ENCODE data around the gene CYP27B1. TPM values are rescaled to one million over a fixed set of nuclear protein-coding genes. Genes with fewer than 3 reads are reported as not detected.

CYP27B1 gene
- total RNA-seq, 4 donors from 2014 or later: 0.40 to 2.5 (median 2.3) TPM; not detected in 1

DNA sequence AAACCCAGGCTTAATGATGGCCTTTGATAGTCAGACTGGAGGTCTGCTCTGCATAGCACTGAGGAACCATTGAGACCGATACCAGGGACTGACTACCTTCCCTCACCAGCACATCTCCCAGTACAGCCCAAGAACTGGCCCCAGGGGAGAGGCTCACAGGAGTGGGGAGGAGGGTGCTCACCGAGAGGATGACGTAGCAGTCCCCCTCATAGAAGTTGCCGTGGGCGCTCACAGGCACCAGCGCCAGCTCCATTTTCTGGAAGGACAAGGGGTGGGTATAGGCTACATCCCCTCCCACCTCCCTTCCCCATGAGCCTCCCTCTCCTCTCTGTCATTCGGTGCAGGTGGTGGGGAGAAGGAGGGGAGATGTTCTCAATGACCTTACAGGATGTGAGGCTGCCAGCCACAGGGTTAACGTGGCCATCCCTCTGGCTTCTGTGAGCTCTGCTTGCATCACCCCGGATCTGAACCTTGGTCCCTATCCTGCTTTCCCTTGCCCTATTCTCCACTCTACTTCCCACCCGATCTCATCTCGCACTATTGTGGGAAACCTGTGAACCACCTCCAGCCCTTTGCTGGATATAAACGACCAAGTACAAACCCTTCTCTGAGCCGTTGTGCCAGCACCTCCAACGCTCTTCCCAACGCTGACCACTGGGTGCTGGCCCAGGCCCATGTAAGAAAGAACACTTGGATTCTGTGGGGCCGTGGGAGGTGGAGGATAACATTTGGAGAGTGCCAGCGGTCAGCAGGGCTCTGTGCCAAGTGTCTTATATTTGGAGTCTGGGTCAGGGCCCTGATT, 47.3 kb upstream of the CYP27B1 start:
- in situ Hi-C loops (cut with MboI; ENCODE audit: low pct_ligation_motif_present in 1 of 4, low pct_unique_long_range_greater_than_20kb in 1 of 4, low sequenced_read_pairs in 3 of 4) (no loop called here), intact Hi-C loops (cut with DNase I; ENCODE audit: low total_unique reads) (no loop called here)
- Histone ChIP-seq H3K27me3 (no peaks in the 10 kb centered on the region), H3K27ac (no peak overlapping the region), H3K9me3 (no peaks in the 10 kb centered on the region), H3K36me3 (peaks cover 0 to 10% (median 0%) of the 10 kb centered on the region in 4 donors), H3K4me3 (no peak overlapping the region), H3K4me1 (peaks cover 17 to 34% (median 24%) of the 10 kb centered on the region in 4 donors)
- 85 to 90% methylated on average over 2 to 17 of the region's 17 CpGs for WGBS, 2 donors (ENCODE audit: low coverage in 1 of 2)
- DNase-seq: no peak
- TF ChIP-seq, protein P1, sequence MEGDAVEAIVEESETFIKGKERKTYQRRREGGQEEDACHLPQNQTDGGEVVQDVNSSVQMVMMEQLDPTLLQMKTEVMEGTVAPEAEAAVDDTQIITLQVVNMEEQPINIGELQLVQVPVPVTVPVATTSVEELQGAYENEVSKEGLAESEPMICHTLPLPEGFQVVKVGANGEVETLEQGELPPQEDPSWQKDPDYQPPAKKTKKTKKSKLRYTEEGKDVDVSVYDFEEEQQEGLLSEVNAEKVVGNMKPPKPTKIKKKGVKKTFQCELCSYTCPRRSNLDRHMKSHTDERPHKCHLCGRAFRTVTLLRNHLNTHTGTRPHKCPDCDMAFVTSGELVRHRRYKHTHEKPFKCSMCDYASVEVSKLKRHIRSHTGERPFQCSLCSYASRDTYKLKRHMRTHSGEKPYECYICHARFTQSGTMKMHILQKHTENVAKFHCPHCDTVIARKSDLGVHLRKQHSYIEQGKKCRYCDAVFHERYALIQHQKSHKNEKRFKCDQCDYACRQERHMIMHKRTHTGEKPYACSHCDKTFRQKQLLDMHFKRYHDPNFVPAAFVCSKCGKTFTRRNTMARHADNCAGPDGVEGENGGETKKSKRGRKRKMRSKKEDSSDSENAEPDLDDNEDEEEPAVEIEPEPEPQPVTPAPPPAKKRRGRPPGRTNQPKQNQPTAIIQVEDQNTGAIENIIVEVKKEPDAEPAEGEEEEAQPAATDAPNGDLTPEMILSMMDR (IDR thresholded peaks at IDR 0.05): no peak
- TF ChIP-seq POLR2AphosphoS5 (IDR thresholded peaks at IDR 0.05) (no peak), POLR2A (IDR thresholded peaks at IDR 0.05) (no peak), EP300 (IDR thresholded peaks at IDR 0.05; ENCODE audit: low read depth) (no peak)

DNA sequence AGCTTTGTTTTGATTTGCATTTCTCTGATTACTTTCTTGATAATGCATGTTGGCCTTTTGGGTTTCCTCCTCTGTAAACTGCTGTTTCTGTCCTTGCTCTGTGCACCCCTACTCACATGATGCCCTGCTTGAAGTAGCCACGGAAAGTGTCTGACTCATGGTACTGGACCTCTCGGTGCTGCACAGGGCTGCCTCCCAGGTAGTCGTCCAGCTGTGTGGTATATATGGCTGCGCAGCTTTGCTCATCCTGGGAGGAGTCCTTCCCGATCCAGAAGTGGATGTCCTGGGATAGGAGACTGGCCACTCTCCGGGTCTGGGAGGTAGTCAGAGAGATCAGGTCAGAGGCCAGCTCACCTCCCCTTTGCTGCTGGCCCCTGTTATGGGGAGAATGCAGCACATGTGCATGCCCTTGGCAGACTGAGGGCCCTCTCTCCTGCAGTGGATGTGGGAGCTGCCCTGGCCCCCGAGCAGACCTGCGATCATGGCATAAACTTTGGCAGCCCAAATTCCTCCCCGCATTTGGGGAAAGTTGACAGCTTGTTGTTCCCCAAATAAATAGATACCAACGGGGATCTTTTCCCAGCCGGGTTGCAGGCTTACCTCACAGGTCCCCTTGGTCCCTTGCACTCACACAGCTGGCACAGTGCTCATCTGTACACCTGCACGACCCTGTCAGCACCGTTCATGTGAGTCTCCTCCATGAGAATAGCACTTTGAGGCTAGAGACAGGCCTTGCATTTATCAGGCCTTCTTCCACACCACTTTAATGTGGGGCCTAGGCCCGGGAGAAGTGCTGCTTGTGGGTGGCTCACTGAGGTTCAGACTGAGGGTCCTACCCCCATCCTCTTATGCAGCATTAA, 46.5 kb upstream of the CYP27B1 start:
- no peak for DNase-seq
- in situ Hi-C loops (cut with MboI; ENCODE audit: low pct_ligation_motif_present in 1 of 4, low pct_unique_long_range_greater_than_20kb in 1 of 4, low sequenced_read_pairs in 3 of 4) (no loop called here), intact Hi-C loops (cut with DNase I; ENCODE audit: low total_unique reads) (no loop called here)
- Histone ChIP-seq H3K27ac (no peak overlapping the region), H3K4me3 (no peak overlapping the region), H3K27me3 (no peaks in the 10 kb centered on the region), H3K36me3 (peaks cover 0 to 10% (median 2%) of the 10 kb centered on the region in 4 donors), H3K4me1 (peaks cover 17 to 26% (median 21%) of the 10 kb centered on the region in 4 donors), H3K9me3 (no peaks in the 10 kb centered on the region)
- TF ChIP-seq, protein P1 (IDR thresholded peaks at IDR 0.05): no peak
- TF ChIP-seq POLR2A (IDR thresholded peaks at IDR 0.05) (no peak), POLR2AphosphoS5 (IDR thresholded peaks at IDR 0.05) (no peak), EP300 (IDR thresholded peaks at IDR 0.05; ENCODE audit: low read depth) (no peak)
- WGBS, 2 donors (ENCODE audit: low coverage in 1 of 2): 86% methylated on average over 12 of the region's 14 CpGs; no CpG with 5 or more reads in 1 of the 2 donors

DNA sequence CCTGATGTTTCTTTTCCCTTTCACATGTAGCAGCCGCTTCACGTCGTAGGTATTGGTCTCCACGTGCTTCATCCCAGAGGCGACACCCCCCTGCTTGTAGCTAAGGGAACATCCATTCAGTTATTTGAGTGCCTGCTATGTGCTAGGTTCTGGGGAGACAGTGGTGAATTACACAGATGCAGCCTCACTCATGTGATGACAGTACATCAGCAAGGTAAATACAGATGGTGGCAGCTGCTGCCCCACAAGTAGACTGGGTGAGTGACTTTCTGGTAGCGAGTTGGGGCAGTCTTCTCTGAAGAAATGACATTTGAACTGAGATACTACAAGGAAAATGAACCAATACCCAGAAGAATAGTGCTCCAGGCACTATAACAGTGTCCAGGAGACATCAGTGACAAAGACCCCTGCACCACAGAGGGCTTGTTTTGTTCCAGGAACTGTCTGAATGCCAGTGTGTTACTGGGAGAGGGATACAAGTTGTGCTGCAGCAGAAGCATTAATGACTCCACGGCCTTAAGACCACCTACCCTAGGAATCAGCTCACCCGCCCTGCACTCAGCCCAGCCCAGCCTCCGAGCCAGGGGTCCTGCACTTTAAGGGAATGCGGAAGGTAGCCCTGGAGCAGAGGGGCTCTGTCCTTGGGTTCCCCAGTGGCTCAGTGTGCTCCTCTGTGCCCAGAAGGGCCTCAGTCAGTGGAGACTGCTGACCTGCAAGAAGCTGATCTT, 44.3 kb upstream of the CYP27B1 start:
- no peaks in the 10 kb centered on the region for H3K9me3 ChIP-seq
- TF ChIP-seq POLR2AphosphoS5 (IDR thresholded peaks at IDR 0.05) (no peak), EP300 (IDR thresholded peaks at IDR 0.05; ENCODE audit: low read depth) (no peak), POLR2A (IDR thresholded peaks at IDR 0.05) (no peak)
- TF ChIP-seq, protein P1 (IDR thresholded peaks at IDR 0.05): no peak
- H3K27me3 ChIP-seq: no peaks in the 10 kb centered on the region
- H3K27ac ChIP-seq: no peak overlapping the region
- 93% methylated on average over 10 of the region's 10 CpGs; no CpG with 5 or more reads in 1 of the 2 donors for WGBS, 2 donors (ENCODE audit: low coverage in 1 of 2)
- no peak for DNase-seq
- H3K36me3 ChIP-seq: peaks cover 0 to 10% (median 4%) of the 10 kb centered on the region in 4 donors
- no peak overlapping the region for H3K4me3 ChIP-seq
- in situ Hi-C loops (cut with MboI; ENCODE audit: low pct_ligation_motif_present in 1 of 4, low pct_unique_long_range_greater_than_20kb in 1 of 4, low sequenced_read_pairs in 3 of 4): no loop called here
- H3K4me1 ChIP-seq: peaks cover under 1 to 6% (median 4%) of the 10 kb centered on the region in 4 donors
- intact Hi-C loops (cut with DNase I; ENCODE audit: low total_unique reads): no loop called here
